Fibroblast of villous mesenchyme (primary cell): ENCODE data around the gene DNM3. TPM values are rescaled to one million over a fixed set of nuclear protein-coding genes. Genes with fewer than 3 reads are reported as not detected.

Source experiments
- DNase-seq: peaks from one replicate; pipeline ENCODE4 v3.0.0-alpha.2; 2010; ENCODE audit warnings: low read depth
- H3K4me3 ChIP-seq: 2 replicates; pipeline ENCODE4 v1.5.1; 2011; ENCODE audit warnings: low read depth, mild to moderate bottlenecking, low read length
- total RNA-seq: library from RNA; depleted of rRNA; stranded (reverse); fragments of >200 nt; gene quantifications from 2 replicates; pipeline ENCODE4 v1.2.3, GENCODE V29; 2012
- TF ChIP-seq, protein P1 (sequence below): IDR thresholded peaks from 2 replicates; pipeline ENCODE4 v1.5.1; 2012; ENCODE audit warnings: low read depth, mild to moderate bottlenecking, low read length; ENCODE audit not compliant: insufficient read depth

The DNM3 gene
- total RNA-seq, 1 donor = 2.2 TPM

- peak; percentile 39 for DNase-seq
- TF ChIP-seq, protein P1, sequence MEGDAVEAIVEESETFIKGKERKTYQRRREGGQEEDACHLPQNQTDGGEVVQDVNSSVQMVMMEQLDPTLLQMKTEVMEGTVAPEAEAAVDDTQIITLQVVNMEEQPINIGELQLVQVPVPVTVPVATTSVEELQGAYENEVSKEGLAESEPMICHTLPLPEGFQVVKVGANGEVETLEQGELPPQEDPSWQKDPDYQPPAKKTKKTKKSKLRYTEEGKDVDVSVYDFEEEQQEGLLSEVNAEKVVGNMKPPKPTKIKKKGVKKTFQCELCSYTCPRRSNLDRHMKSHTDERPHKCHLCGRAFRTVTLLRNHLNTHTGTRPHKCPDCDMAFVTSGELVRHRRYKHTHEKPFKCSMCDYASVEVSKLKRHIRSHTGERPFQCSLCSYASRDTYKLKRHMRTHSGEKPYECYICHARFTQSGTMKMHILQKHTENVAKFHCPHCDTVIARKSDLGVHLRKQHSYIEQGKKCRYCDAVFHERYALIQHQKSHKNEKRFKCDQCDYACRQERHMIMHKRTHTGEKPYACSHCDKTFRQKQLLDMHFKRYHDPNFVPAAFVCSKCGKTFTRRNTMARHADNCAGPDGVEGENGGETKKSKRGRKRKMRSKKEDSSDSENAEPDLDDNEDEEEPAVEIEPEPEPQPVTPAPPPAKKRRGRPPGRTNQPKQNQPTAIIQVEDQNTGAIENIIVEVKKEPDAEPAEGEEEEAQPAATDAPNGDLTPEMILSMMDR = no peak
- H3K4me3 ChIP-seq = no peak overlapping the region
Measured at GRCh38 chr1:172325531-172325930, 484.2 kb downstream of the DNM3 start.

GRCh38 chr1:172326136-172326535 lies 484.8 kb downstream of the DNM3 start:
- TF ChIP-seq, protein P1 = no peak
- no peak for DNase-seq
- no peak overlapping the region for H3K4me3 ChIP-seq

DNA sequence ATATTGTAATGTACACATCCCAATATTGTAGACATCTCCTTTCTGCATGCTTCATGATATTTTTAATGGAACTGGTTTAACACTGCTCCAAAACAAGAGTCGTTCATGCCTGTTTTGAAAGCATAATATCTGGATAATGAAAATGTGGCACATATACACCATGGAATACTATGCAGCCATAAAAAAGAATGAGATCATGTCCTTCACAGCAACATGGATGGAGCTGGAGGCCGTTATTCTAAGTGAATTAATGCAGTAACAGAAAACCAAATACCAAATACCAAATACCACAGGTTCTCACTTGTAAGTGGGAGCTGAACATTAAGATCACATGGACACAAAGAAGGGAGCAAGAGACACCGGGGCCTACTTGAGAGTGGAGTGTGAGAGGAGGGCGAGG lies 487.0 kb downstream of the DNM3 start:
- TF ChIP-seq, protein P1 = no peak
- DNase-seq = no peak

DNA sequence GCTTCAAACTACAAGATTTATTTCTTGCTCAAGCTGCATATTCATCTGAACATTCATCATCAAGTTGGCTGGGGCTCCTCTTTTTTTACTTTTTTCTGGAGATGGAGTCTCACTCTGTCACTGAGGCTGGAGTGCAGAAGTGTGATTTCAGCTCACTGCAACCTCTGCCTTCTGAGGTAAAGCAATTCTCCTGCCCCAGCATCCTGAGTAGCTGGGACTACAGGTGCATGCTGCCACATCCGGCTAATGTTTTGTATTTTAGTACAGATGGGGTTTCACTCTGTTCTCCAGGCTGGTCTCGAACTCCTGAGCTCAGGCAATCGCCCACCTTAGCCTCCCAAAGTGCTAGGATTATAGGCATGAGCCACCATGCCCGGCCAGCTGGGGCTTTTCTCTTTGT lies 490.9 kb downstream of the DNM3 start:
- TF ChIP-seq, protein P1 = no peak
- no peak for DNase-seq

More for the DNA sequence above, 487.0 kb downstream of the DNM3 start:
- no peak overlapping the region for H3K4me3 ChIP-seq

GRCh38 chr1:172335377-172335776 lies 494.1 kb downstream of the DNM3 start:
- H3K4me3 ChIP-seq = no peak overlapping the region
- no peak for DNase-seq
- TF ChIP-seq, protein P1 = no peak

More for the DNA sequence above, 490.9 kb downstream of the DNM3 start:
- no peak overlapping the region for H3K4me3 ChIP-seq

- H3K4me3 ChIP-seq = no peak overlapping the region
- TF ChIP-seq, protein P1 = no peak
- DNase-seq = no peak
Measured at GRCh38 chr1:172338295-172338735, 497.0 kb downstream of the DNM3 start.

- no peak for DNase-seq
- no peak overlapping the region for H3K4me3 ChIP-seq
- TF ChIP-seq, protein P1 = no peak
Measured at GRCh38 chr1:172339842-172340241, 498.5 kb downstream of the DNM3 start.
